SK-N-SH (cell line): ENCODE results near the gene MORF4L1. TPM values are rescaled to one million over a fixed set of nuclear protein-coding genes. Genes with fewer than 3 reads are reported as not detected.
"Not testable (repeated sequence)": the region's sequence is repeated elsewhere in the genome, so short reads cannot be mapped to it uniquely, and the experiment has no call there.

Experiments
- CTCF ChIA-PET: fragments of 300-600, 350-600 bp; formaldehyde crosslinking; extraction: SDS; loops from one replicate; lab custom pipeline; 2021; lab: Yijun Ruan, JAX
- POLR2A ChIA-PET: fragments of 350-600 bp; sonication (Branson Sonifier 250); formaldehyde crosslinking; extraction: SDS; loops from one replicate; lab custom pipeline; 2020; ENCODE audit warnings: antibody characterized with exemption, inconsistent platforms; lab: Yijun Ruan, JAX
- DNase-seq: peaks from one replicate; pipeline ENCODE4 v3.0.0; 2012
- H2AFZ ChIP-seq: fragments of 200-600 bp; sonication (generic); 2 replicates; pipeline ENCODE4 v1.8.1; 2016; ENCODE audit warnings: antibody characterized with exemption, mild to moderate bottlenecking, low read depth
- H3F3A ChIP-seq: fragments of 200-600 bp; sonication (generic); replicated peaks from 2 replicates; pipeline ENCODE3; 2016; ENCODE audit warnings: antibody characterized with exemption, mild to moderate bottlenecking; ENCODE audit not compliant: insufficient read depth
- H3K27ac ChIP-seq, 2 experiments: fragments of 200-500 bp in 1 of 2; fragments of 200-600 bp in 1 of 2; sonication (Bioruptor generic) in 1 of 2; sonication (generic), shearing (Covaris generic) in 1 of 2; 2 replicates each; pipeline versions ENCODE4 v1.5.1 to v1.6.1; 2014 to 2016; ENCODE audit warnings: low read depth in 2 of 2, inconsistent platforms in 1 of 2, low read length in 1 of 2, mild to moderate bottlenecking in 1 of 2, mixed read lengths in 1 of 2
- H3K27me3 ChIP-seq: fragments of 200-600 bp; sonication (generic), shearing (Covaris generic); 2 replicates; pipeline ENCODE4 v1.6.1; 2016; ENCODE audit warnings: mixed run types; ENCODE audit not compliant: insufficient read depth
- H3K36me3 ChIP-seq, 2 experiments: fragments of 200-500 bp in 1 of 2; fragments of 200-600 bp in 1 of 2; sonication (Bioruptor generic) in 1 of 2; sonication (generic) in 1 of 2; replicated peaks in 1 of 2; 2 replicates each; pipeline versions ENCODE3 to v1.5.1; 2014 to 2016; ENCODE audit warnings: low read length in 1 of 2, mild to moderate bottlenecking in 1 of 2; ENCODE audit not compliant: insufficient read depth in 2 of 2, control insufficient read depth in 1 of 2
- H3K4me1 ChIP-seq, 2 experiments: fragments of 200-500 bp in 1 of 2; fragments of 200-600 bp in 1 of 2; sonication (Bioruptor generic) in 1 of 2; sonication (generic), shearing (Covaris generic) in 1 of 2; 2 replicates each; pipeline versions ENCODE4 v1.5.1 to v1.6.1; 2014 to 2016; ENCODE audit warnings: low read depth in 1 of 2, low read length in 1 of 2, mixed run types in 1 of 2; ENCODE audit not compliant: insufficient read depth in 2 of 2, control insufficient read depth in 1 of 2
- H3K4me2 ChIP-seq: fragments of 200-600 bp; sonication (generic), shearing (Covaris generic); 2 replicates; pipeline ENCODE4 v1.6.1; 2017; ENCODE audit warnings: mixed run types
- H3K4me3 ChIP-seq, 2 experiments: fragments of 200-500 bp in 1 of 2; fragments of 200-600 bp in 1 of 2; sonication (Bioruptor generic) in 1 of 2; sonication (generic), shearing (Covaris generic) in 1 of 2; 2 replicates each; pipeline versions ENCODE4 v1.5.1 to v1.8.1; 2014 to 2016; ENCODE audit warnings: low read depth in 2 of 2, inconsistent platforms in 1 of 2, low read length in 1 of 2, mild to moderate bottlenecking in 1 of 2, mixed read lengths in 1 of 2, moderate library complexity in 1 of 2
- H3K79me2 ChIP-seq: fragments of 200-600 bp; sonication (generic); 2 replicates; pipeline ENCODE4 v1.8.1; 2017; ENCODE audit warnings: mild to moderate bottlenecking; ENCODE audit not compliant: insufficient read depth
- H3K9ac ChIP-seq: fragments of 200-600 bp; sonication (generic); 2 replicates; pipeline ENCODE4 v1.6.1; 2017; ENCODE audit warnings: mixed run types
- H3K9me2 ChIP-seq: fragments of 200-600 bp; sonication (generic); 2 replicates; pipeline ENCODE4 v1.6.1; 2017; ENCODE audit warnings: mixed run types
- H3K9me3 ChIP-seq: fragments of 200-600 bp; sonication (generic); 2 replicates; pipeline ENCODE4 v1.6.1; 2017; ENCODE audit warnings: mixed run types, mild to moderate bottlenecking, moderate library complexity
- H4K20me1 ChIP-seq: fragments of 200-600 bp; sonication (generic); 2 replicates; pipeline ENCODE4 v1.6.1; 2017; ENCODE audit warnings: mild to moderate bottlenecking, mixed run types; ENCODE audit not compliant: insufficient read depth
- CHD2 ChIP-seq: fragments of 150-350 bp; IDR thresholded peaks from 2 replicates; pipeline ENCODE4 v1.6.1; 2018; ENCODE audit warnings: low read length; ENCODE audit not compliant: partially characterized antibody
- CTCF ChIP-seq: fragments of 200-600 bp; sonication (generic); IDR thresholded peaks from 2 replicates; pipeline ENCODE4 v1.6.1; 2017; ENCODE audit warnings: antibody characterized with exemption, mild to moderate bottlenecking, moderate library complexity
- FOXJ3 ChIP-seq: sonication (generic); formaldehyde crosslinking; IDR thresholded peaks from 2 replicates; pipeline ENCODE4 v1.5.1; 2020; ENCODE audit warnings: mild to moderate bottlenecking, missing genetic modification reagents
- FOXM1 ChIP-seq: IDR thresholded peaks from 2 replicates; pipeline ENCODE4 v1.4.0; 2012; ENCODE audit warnings: low read depth, mild to moderate bottlenecking
- GATA2 ChIP-seq: sonication (generic); formaldehyde crosslinking; IDR thresholded peaks from 2 replicates; pipeline ENCODE4 v1.5.0; 2020; ENCODE audit warnings: mild to moderate bottlenecking, missing genetic modification reagents
- MXI1 ChIP-seq: IDR thresholded peaks from 2 replicates; pipeline ENCODE4 v1.6.1; 2012; ENCODE audit warnings: mild to moderate bottlenecking, low read depth, low read length, improper control_type of control experiment
- NRF1 ChIP-seq: IDR thresholded peaks from 2 replicates; pipeline ENCODE4 v1.6.1; 2012; ENCODE audit warnings: low read depth, mild to moderate bottlenecking, low read length
- PBX3 ChIP-seq: IDR thresholded peaks from 2 replicates; pipeline ENCODE4; 2012
- RFX5 ChIP-seq: IDR thresholded peaks from 2 replicates; pipeline ENCODE4 v1.6.1; 2012; ENCODE audit warnings: mild to moderate bottlenecking, improper control_type of control experiment, low read length
- SIN3A ChIP-seq: IDR thresholded peaks from 2 replicates; pipeline ENCODE4 v1.6.1; 2012; ENCODE audit warnings: low read depth, mild to moderate bottlenecking, low read length, moderate library complexity, borderline replicate concordance
- SMC3 ChIP-seq: IDR thresholded peaks from 2 replicates; pipeline ENCODE4 v1.6.1; 2012; ENCODE audit warnings: low read depth, low read length, improper control_type of control experiment
- TAF1 ChIP-seq: IDR thresholded peaks from 2 replicates; pipeline ENCODE4 v1.6.1; 2012; ENCODE audit warnings: low read depth, mild to moderate bottlenecking, low read length, moderate library complexity, borderline replicate concordance
- TCF12 ChIP-seq: IDR thresholded peaks from 2 replicates; pipeline ENCODE4 v1.4.0; 2012
- USF2 ChIP-seq: fragments of 150-350 bp; IDR thresholded peaks from 2 replicates; pipeline ENCODE4 v1.6.1; 2017; ENCODE audit warnings: antibody characterized with exemption, low read length, low read depth, borderline replicate concordance
- YY1 ChIP-seq: IDR thresholded peaks from 2 replicates; pipeline ENCODE4 v1.4.0; 2012; ENCODE audit warnings: low read depth, mild to moderate bottlenecking
- WGBS: methylation state at CpG from one replicate; pipeline ENCODE4 v1.1.6; 2017; ENCODE audit warnings: low lambda C conversion rate; 5-methylcytosine and 5-hydroxymethylcytosine counted together
- polyA plus RNA-seq, 3 experiments: library from polyadenylated mRNA; depleted of rRNA; stranded (reverse); fragments of >200 nt; gene quantifications; 2 replicates each; pipeline ENCODE4 v1.2.3, GENCODE V29; 2012
- TF ChIP-seq, protein P1 (sequence below): fragments of 150-350 bp; IDR thresholded peaks from 2 replicates; pipeline ENCODE4 v1.6.1; 2016; ENCODE audit warnings: mild to moderate bottlenecking, low read depth, low read length
- TF ChIP-seq, protein P2 (sequence below): IDR thresholded peaks from 2 replicates; pipeline ENCODE4 v1.4.0; 2012; ENCODE audit warnings: low read depth, borderline replicate concordance

The MORF4L1 gene
- polyA plus RNA-seq, 1 of the 3 experiments (the other 2 are of a cell fraction) = 163 TPM

DNA sequence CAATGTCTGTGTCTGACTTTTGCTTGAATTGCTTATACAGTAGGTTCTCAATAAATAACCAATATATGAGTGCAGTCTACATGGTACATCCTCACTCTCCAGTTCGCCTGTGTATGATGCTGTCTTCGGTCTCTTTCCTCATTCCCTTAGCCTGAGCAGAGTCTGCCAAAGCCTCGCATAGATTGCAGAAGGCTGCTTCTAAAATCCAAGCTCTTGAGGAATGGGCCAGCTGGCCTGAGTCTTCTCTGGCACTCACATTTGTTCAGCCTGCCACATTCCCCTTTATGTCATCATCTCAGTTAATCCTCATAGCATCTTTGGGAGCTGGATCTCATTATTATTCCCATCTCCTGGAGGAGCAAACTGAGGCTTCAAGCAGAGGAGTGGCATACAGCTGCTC lies 34.2 kb upstream of the MORF4L1 start:
- H3K27ac ChIP-seq = no peak overlapping the region
- H3K4me1 ChIP-seq = peaks cover 0 to 2% of the 10 kb centered on the region in 2 experiments; a peak in 1 of 4 replicates
- DNase-seq = no peak
- no peaks in the 10 kb centered on the region for H3K27me3 ChIP-seq
- H3K9me3 ChIP-seq = no peaks in the 10 kb centered on the region
- no peaks in the 10 kb centered on the region for H3F3A ChIP-seq
- 70% methylated on average over 3 of the region's 3 CpGs for WGBS
- no peak overlapping the region for H3K4me3 ChIP-seq
- no peak overlapping the region for H2AFZ ChIP-seq
- TF ChIP-seq NRF1 (no peak), USF2 (no peak), SMC3 (no peak), MXI1 (no peak), YY1 (no peak), GATA2 (CRISPR knock-in tag) (no peak), CHD2 (no peak), RFX5 (no peak), TAF1 (no peak), SIN3A (no peak), CTCF (no peak), FOXJ3 (no peak), PBX3 (no peak), TCF12 (no peak), FOXM1 (no peak)
- TF ChIP-seq, protein P1, sequence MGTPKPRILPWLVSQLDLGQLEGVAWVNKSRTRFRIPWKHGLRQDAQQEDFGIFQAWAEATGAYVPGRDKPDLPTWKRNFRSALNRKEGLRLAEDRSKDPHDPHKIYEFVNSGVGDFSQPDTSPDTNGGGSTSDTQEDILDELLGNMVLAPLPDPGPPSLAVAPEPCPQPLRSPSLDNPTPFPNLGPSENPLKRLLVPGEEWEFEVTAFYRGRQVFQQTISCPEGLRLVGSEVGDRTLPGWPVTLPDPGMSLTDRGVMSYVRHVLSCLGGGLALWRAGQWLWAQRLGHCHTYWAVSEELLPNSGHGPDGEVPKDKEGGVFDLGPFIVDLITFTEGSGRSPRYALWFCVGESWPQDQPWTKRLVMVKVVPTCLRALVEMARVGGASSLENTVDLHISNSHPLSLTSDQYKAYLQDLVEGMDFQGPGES = no peak
- TF ChIP-seq, protein P2, sequence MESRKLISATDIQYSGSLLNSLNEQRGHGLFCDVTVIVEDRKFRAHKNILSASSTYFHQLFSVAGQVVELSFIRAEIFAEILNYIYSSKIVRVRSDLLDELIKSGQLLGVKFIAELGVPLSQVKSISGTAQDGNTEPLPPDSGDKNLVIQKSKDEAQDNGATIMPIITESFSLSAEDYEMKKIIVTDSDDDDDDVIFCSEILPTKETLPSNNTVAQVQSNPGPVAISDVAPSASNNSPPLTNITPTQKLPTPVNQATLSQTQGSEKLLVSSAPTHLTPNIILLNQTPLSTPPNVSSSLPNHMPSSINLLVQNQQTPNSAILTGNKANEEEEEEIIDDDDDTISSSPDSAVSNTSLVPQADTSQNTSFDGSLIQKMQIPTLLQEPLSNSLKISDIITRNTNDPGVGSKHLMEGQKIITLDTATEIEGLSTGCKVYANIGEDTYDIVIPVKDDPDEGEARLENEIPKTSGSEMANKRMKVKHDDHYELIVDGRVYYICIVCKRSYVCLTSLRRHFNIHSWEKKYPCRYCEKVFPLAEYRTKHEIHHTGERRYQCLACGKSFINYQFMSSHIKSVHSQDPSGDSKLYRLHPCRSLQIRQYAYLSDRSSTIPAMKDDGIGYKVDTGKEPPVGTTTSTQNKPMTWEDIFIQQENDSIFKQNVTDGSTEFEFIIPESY = no peak
- no peaks in the 10 kb centered on the region for H4K20me1 ChIP-seq
- ChIA-PET POLR2A (no interaction called here), CTCF (interaction anchor here (1.4 kb wide), 1 partner anchor 26 kb away, joined by 5 read pairs; the partner anchor contains the start of gene ADAMTS7)
- no peaks in the 10 kb centered on the region for H3K79me2 ChIP-seq
- H3K4me2 ChIP-seq = no peak overlapping the region
- H3K9ac ChIP-seq = no peak overlapping the region
- no peaks in the 10 kb centered on the region for H3K36me3 ChIP-seq
- H3K9me2 ChIP-seq = no peaks in the 10 kb centered on the region

DNA sequence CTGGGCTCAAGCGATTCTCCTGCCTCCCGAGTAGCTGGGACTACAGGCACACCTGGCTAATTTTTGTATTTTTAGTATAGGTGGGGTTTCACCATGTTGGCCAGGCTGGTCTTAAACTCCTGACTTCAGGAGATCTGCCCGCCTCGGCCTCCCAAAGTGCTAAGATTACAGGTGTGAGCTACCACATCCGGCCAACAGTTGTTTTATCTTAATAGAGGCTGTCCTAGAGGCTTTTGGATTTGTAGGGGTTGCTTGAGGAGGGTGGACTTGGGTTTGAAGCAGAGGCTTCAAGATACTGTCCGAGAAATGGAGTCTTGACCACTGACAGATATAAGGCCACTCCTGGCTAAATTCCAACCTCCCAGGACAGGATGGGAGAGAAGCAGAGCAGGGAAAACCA lies 33.5 kb upstream of the MORF4L1 start:
- POLR2A ChIA-PET, DNase-seq, H3K4me2 ChIP-seq, H2AFZ ChIP-seq, H3K27ac ChIP-seq, H3K4me1 ChIP-seq, H3K9me3 ChIP-seq, H3K27me3 ChIP-seq, H4K20me1 ChIP-seq, H3F3A ChIP-seq, H3K79me2 ChIP-seq, H3K9me2 ChIP-seq, H3K36me3 ChIP-seq, H3K9ac ChIP-seq, H3K4me3 ChIP-seq: not testable (repeated sequence)
- CTCF ChIA-PET = interaction anchor here (1.4 kb wide), 1 partner anchor 27 kb away, joined by 5 read pairs; the partner anchor contains the start of gene ADAMTS7
- 97% methylated on average over 6 of the region's 6 CpGs for WGBS
